K562 (cell line): ENCODE data around the gene AGRN. TPM values are rescaled to one million over a fixed set of nuclear protein-coding genes. Genes with fewer than 3 reads are reported as not detected.

Source experiments
- AFF1 ChIP-seq, 2 experiments: fragments of 450-650 bp; IDR thresholded peaks; 2 replicates each; pipeline ENCODE4 v1.6.1; 2018; ENCODE audit warnings: mild to moderate bottlenecking in 2 of 2, low read depth in 1 of 2; ENCODE audit not compliant: partially characterized antibody in 2 of 2
- CBX1 ChIP-seq: sonication (generic); IDR thresholded peaks from 2 replicates; pipeline ENCODE4 v1.6.1; 2016; ENCODE audit warnings: antibody characterized with exemption, low read depth, mild to moderate bottlenecking
- CTCF ChIP-seq, 3 experiments: IDR thresholded peaks in 2 of 3; conservative IDR thresholded peaks in 1 of 3; 2 replicates each; pipeline ENCODE4 v1.5.1; 2011 to 2012; ENCODE audit warnings: low read length in 3 of 3, mild to moderate bottlenecking in 3 of 3, control low read depth in 2 of 3, improper control_type of control experiment in 1 of 3, inconsistent platforms in 1 of 3, low read depth in 1 of 3, mixed read lengths in 1 of 3, moderate library complexity in 1 of 3; ENCODE audit not compliant: insufficient read depth in 2 of 3
- E2F6 ChIP-seq, 2 experiments: IDR thresholded peaks; 2 replicates each; pipeline ENCODE4 v1.6.1; 2011; ENCODE audit warnings: borderline replicate concordance in 1 of 2, control low read depth in 1 of 2, low read depth in 1 of 2, low read length in 1 of 2, mild to moderate bottlenecking in 1 of 2, mixed read lengths in 1 of 2, moderate library complexity in 1 of 2; ENCODE audit not compliant: insufficient read depth in 1 of 2, insufficient read length in 1 of 2, poor library complexity in 1 of 2, severe bottlenecking in 1 of 2; ENCODE audit errors: extremely low read depth in 1 of 2
- ID3 ChIP-seq, 2 experiments: fragments of 250-450 bp in 1 of 2; fragments of 450-650 bp in 1 of 2; sonication (Bioruptor Pico) in 1 of 2; IDR thresholded peaks; 2 replicates each; pipeline versions ENCODE4 v1.6.1 to v1.8.0; 2016 to 2021; ENCODE audit warnings: mild to moderate bottlenecking in 2 of 2, moderate library complexity in 2 of 2, missing compliant biosample characterization in 1 of 2, missing genetic modification characterization in 1 of 2
- KDM4B ChIP-seq, 2 experiments: fragments of 450-650 bp in 1 of 2; sonication (generic) in 1 of 2; IDR thresholded peaks; 2 replicates each; pipeline ENCODE4 v1.6.1; 2016 to 2017; ENCODE audit warnings: borderline replicate concordance in 2 of 2, antibody characterized with exemption in 1 of 2, low read depth in 1 of 2, mild to moderate bottlenecking in 1 of 2
- L3MBTL2 ChIP-seq: fragments of 450-650 bp; IDR thresholded peaks from 2 replicates; pipeline ENCODE4 v1.6.1; 2016; ENCODE audit warnings: mild to moderate bottlenecking, moderate library complexity
- MCM5 ChIP-seq: fragments of 450-650 bp; IDR thresholded peaks from 2 replicates; pipeline ENCODE4 v1.6.1; 2016; ENCODE audit warnings: low read depth
- NONO ChIP-seq, 2 experiments: fragments of 200-400 bp in 1 of 2; fragments of 450-650 bp in 1 of 2; formaldehyde crosslinking in 1 of 2; IDR thresholded peaks; 2 replicates each; pipeline ENCODE4 v1.6.1; 2017; ENCODE audit warnings: low read depth in 2 of 2, mild to moderate bottlenecking in 2 of 2, moderate library complexity in 2 of 2, low read length in 1 of 2
- SRF ChIP-seq, 2 experiments: fragments of 250-450, 450-650 bp in 1 of 2; sonication (Bioruptor Pico) in 1 of 2; sonication (generic) in 1 of 2; formaldehyde crosslinking; IDR thresholded peaks; 2 replicates each; pipeline versions ENCODE4 v1.5.0 to v1.5.1; 2020 to 2022; ENCODE audit warnings: mild to moderate bottlenecking in 1 of 2, missing genetic modification reagents in 1 of 2
- TCF3 ChIP-seq: sonication (generic); formaldehyde crosslinking; IDR thresholded peaks from 2 replicates; pipeline ENCODE4 v1.4.0; 2020; ENCODE audit warnings: mild to moderate bottlenecking, missing genetic modification reagents
- TFAP4 ChIP-seq: sonication (generic); formaldehyde crosslinking; IDR thresholded peaks from 2 replicates; pipeline ENCODE4 v1.8.0; 2022; ENCODE audit warnings: missing genetic modification reagents, mild to moderate bottlenecking, moderate library complexity, borderline replicate concordance
- TGIF2 ChIP-seq: sonication (generic); formaldehyde crosslinking; IDR thresholded peaks from 2 replicates; pipeline ENCODE4 v1.8.1; 2022; ENCODE audit warnings: mild to moderate bottlenecking, missing genetic modification reagents, moderate library complexity
- ZC3H8 ChIP-seq: fragments of 450-650 bp; IDR thresholded peaks from 2 replicates; pipeline ENCODE4 v1.6.1; 2017
- ZNF655 ChIP-seq: fragments of 250-450 bp; sonication (Bioruptor Pico); IDR thresholded peaks from 2 replicates; pipeline ENCODE4 v1.5.0; 2021
- polyA plus RNA-seq, 8 experiments: library from polyadenylated mRNA; depleted of rRNA in 4 of 8; stranded (reverse) in 5 of 8; unstranded in 3 of 8; fragments of >200 nt; fragmentation: Nextera tagmentation in 2 of 8; fragmentation: Illumina TruSeq in 1 of 8; extraction: Ambion mirVana in 2 of 8; extraction: Trizol in 1 of 8; gene quantifications; 2 replicates each; pipeline versions ENCODE4 v1.2.1 to v1.2.3, GENCODE V29; 2011 to 2014; ENCODE audit warnings: inconsistent platforms in 1 of 8, missing spikeins in 1 of 8
- total RNA-seq, 7 experiments: library from RNA; depleted of rRNA in 6 of 7; stranded (reverse); fragments of >200 nt in 6 of 7; fragmentation: Illumina TruSeq in 2 of 7; extraction: Trizol in 2 of 7; gene quantifications; 2 replicates each; pipeline versions ENCODE4 v1.2.1 to v1.2.3, GENCODE V29; 2011 to 2021; ENCODE audit warnings: low replicate concordance in 1 of 7

Gene AGRN
- total and polyA plus RNA-seq, 9 of the 15 experiments (the other 6 are each of a cell fraction or from before 2014, with no cell fraction given), result 0.04 to 111 (median 18.1) TPM

- TF ChIP-seq ZNF655 (CRISPR knock-in tag) (no peak), TFAP4 (CRISPR knock-in tag) (peak; percentile 59; the same call in 1 of the 2 replicates), AFF1 (IDR thresholded peaks at IDR 0.05; ENCODE audit: low read depth in 1 of 2, partially characterized antibody in 2 of 2) (no peak), TCF3 (CRISPR knock-in tag) (no peak), ZC3H8 (no peak), NONO (IDR thresholded peaks at IDR 0.05; ENCODE audit: low read depth in 2 of 2, low read length in 1 of 2) (peak in 1 of 2 experiments; percentile 62; a peak in 2 of 4 replicates), L3MBTL2 (peak; percentile 65), ID3 (CRISPR knock-in tag; IDR thresholded peaks at IDR 0.05) (no peak), ID3 (tag; IDR thresholded peaks at IDR 0.05) (peak; percentile 60), CTCF (IDR thresholded peaks at IDR 0.05 in 2 of 3, conservative IDR thresholded peaks at IDR 0.05 in 1 of 3; ENCODE audit: insufficient read depth in 2 of 3, low read depth in 1 of 3, low read length in 3 of 3) (peak in 2 of 3 experiments; percentile 25 to 50; a peak in 3 of 6 replicates), SRF (CRISPR knock-in tag; IDR thresholded peaks at IDR 0.05) (no peak), E2F6 (IDR thresholded peaks at IDR 0.05; ENCODE audit: borderline replicate concordance in 1 of 2, extremely low read depth in 1 of 2, insufficient read depth in 1 of 2, insufficient read length in 1 of 2, low read depth in 1 of 2, low read length in 1 of 2, poor library complexity in 1 of 2, severe bottlenecking in 1 of 2) (peak; percentile 79 to 95), MCM5 (no peak), TGIF2 (CRISPR knock-in tag) (no peak), KDM4B (IDR thresholded peaks at IDR 0.05; ENCODE audit: borderline replicate concordance in 2 of 2, low read depth in 1 of 2) (no peak), CBX1 (peak; percentile 21; the same call in 1 of the 2 replicates)
These were observed 20.8 kb upstream of the AGRN start (continued) for GRCh38 chr1:998995-999724.
